Esophagus muscularis mucosa (tissue), 4 donors: Measurements from ENCODE around the gene PLEKHG7. TPM values are rescaled to one million over a fixed set of nuclear protein-coding genes. Genes with fewer than 3 reads are reported as not detected.
A peak's percentile ranks its signal among the peaks of the same experiment; 100 is the strongest.

Experiments
- DNase-seq: peaks from one replicate; pipeline ENCODE4 v3.0.0-alpha.2; 2017; ENCODE audit errors: extremely low spot score
- H3K27ac ChIP-seq, 4 donors: fragments of 200-600 bp; sonication (generic); replicated peaks in 1 of 4; 1 replicate in 3 of 4; 2 replicates in 1 of 4; pipeline ENCODE4 v1.5.1; 2016 to 2019; ENCODE audit warnings: mild to moderate bottlenecking in 1 of 4
- H3K27me3 ChIP-seq, 4 donors: fragments of 200-600 bp; sonication (generic); one replicate each; pipeline versions ENCODE4 v1.5.1 to v1.6.0; 2016 to 2019
- H3K36me3 ChIP-seq, 4 donors: fragments of 200-600 bp; sonication (generic); one replicate each; pipeline ENCODE4 v1.5.1; 2016 to 2019
- H3K4me1 ChIP-seq, 4 donors: fragments of 200-600 bp; sonication (generic); one replicate each; pipeline ENCODE4 v1.5.1; 2016 to 2019
- H3K4me3 ChIP-seq, 4 donors: fragments of 200-600 bp; sonication (generic); 1 replicate in 2 of 4; 2 replicates in 2 of 4; pipeline ENCODE4 v1.5.1; 2016 to 2019; ENCODE audit warnings: mild to moderate bottlenecking in 4 of 4, moderate library complexity in 1 of 4
- H3K9me3 ChIP-seq, 4 donors: fragments of 200-600 bp; sonication (generic); 1 replicate in 3 of 4; 2 replicates in 1 of 4; pipeline ENCODE4 v1.5.1; 2016 to 2019
- CTCF ChIP-seq, 3 experiments: fragments of 200-600 bp in 2 of 3; fragments of 450-650 bp in 1 of 3; sonication (generic) in 2 of 3; IDR thresholded peaks; one replicate each; pipeline ENCODE4 v1.5.1; 2017 to 2019; ENCODE audit warnings: antibody characterized with exemption in 3 of 3, mild to moderate bottlenecking in 2 of 3, moderate library complexity in 1 of 3
- EP300 ChIP-seq: sonication (generic); formaldehyde crosslinking; IDR thresholded peaks from one replicate; pipeline ENCODE4 v1.6.1; 2017; ENCODE audit warnings: antibody characterized with exemption
- POLR2A ChIP-seq: fragments of 450-650 bp; IDR thresholded peaks from one replicate; pipeline ENCODE4 v1.6.1; 2017; ENCODE audit warnings: antibody characterized with exemption, moderate library complexity, mild to moderate bottlenecking, low read depth
- POLR2AphosphoS5 ChIP-seq, 2 donors: sonication (generic); formaldehyde crosslinking; IDR thresholded peaks; one replicate each; pipeline ENCODE4 v1.6.1; 2017; ENCODE audit warnings: antibody characterized with exemption in 2 of 2
- WGBS: methylation state at CpG from one replicate; pipeline ENCODE4 v1.1.5; 2018; 5-methylcytosine and 5-hydroxymethylcytosine counted together
- intact Hi-C: fragments of 100-400 bp; cut with DNase I; formaldehyde crosslinking; loops from one replicate; pipeline ENCODE4 v1.15.1; 2023
- total RNA-seq, 4 donors: library from RNA; depleted of rRNA; stranded (reverse); fragments of >200 nt; gene quantifications; one replicate each; pipeline versions ENCODE4 v1.1.0 to v1.2.1, GENCODE V29; 2016

The PLEKHG7 gene
- total RNA-seq, 4 donors from 2014 or later, result not detected

- H3K27me3 ChIP-seq, result no peaks in the 10 kb centered on the region
- DNase-seq, result peak; percentile 87
- no peak overlapping the region for H3K27ac ChIP-seq
- no peaks in the 10 kb centered on the region for H3K9me3 ChIP-seq
- H3K36me3 ChIP-seq, result no peaks in the 10 kb centered on the region
- H3K4me3 ChIP-seq, result no peak overlapping the region
- intact Hi-C loops, result no loop called here
- 78% methylated on average over 6 of the region's 6 CpGs for WGBS
- peaks cover 8 to 21% (median 15%) of the 10 kb centered on the region in 4 donors for H3K4me1 ChIP-seq
- TF ChIP-seq POLR2A, result no peak
- no peak for TF ChIP-seq POLR2AphosphoS5 (IDR thresholded peaks at IDR 0.05)
- TF ChIP-seq EP300, result no peak
- no peak for TF ChIP-seq CTCF (IDR thresholded peaks at IDR 0.05)
Measured at GRCh38 chr12:92733181-92733580, 30.4 kb downstream of the PLEKHG7 start.

- peak; percentile 39 for DNase-seq
- Histone ChIP-seq H3K4me1 (peaks cover 8 to 21% (median 15%) of the 10 kb centered on the region in 4 donors), H3K36me3 (no peaks in the 10 kb centered on the region), H3K4me3 (no peak overlapping the region), H3K27me3 (no peaks in the 10 kb centered on the region), H3K27ac (no peak overlapping the region), H3K9me3 (no peaks in the 10 kb centered on the region)
- TF ChIP-seq POLR2AphosphoS5 (IDR thresholded peaks at IDR 0.05) (no peak), EP300 (no peak), POLR2A (no peak), CTCF (IDR thresholded peaks at IDR 0.05) (no peak)
- intact Hi-C loops, result no loop called here
- WGBS, result 52% methylated on average over 3 of the region's 3 CpGs
Measured at GRCh38 chr12:92733661-92734060, 30.9 kb downstream of the PLEKHG7 start.

GRCh38 chr12:92735131-92735721 lies 32.4 kb downstream of the PLEKHG7 start:
- Histone ChIP-seq H3K4me3 (no peak overlapping the region), H3K27ac (no peak overlapping the region), H3K27me3 (no peaks in the 10 kb centered on the region), H3K9me3 (no peaks in the 10 kb centered on the region), H3K36me3 (no peaks in the 10 kb centered on the region), H3K4me1 (peaks cover 8 to 21% (median 15%) of the 10 kb centered on the region in 4 donors)
- TF ChIP-seq POLR2AphosphoS5 (IDR thresholded peaks at IDR 0.05) (peak; percentile 30 to 34), POLR2A (no peak)
- intact Hi-C loops, result no loop called here
- DNase-seq, result peak; percentile 60
- WGBS, result 41% methylated on average over 3 of the region's 3 CpGs

- TF ChIP-seq POLR2A (no peak), EP300 (no peak), POLR2AphosphoS5 (IDR thresholded peaks at IDR 0.05) (no peak), CTCF (IDR thresholded peaks at IDR 0.05) (no peak)
- H3K4me3 ChIP-seq, result no peak overlapping the region
- peak; percentile 14 for DNase-seq
- no peaks in the 10 kb centered on the region for H3K9me3 ChIP-seq
- intact Hi-C loops, result no loop called here
- H3K27me3 ChIP-seq, result no peaks in the 10 kb centered on the region
- H3K36me3 ChIP-seq, result no peaks in the 10 kb centered on the region
- H3K27ac ChIP-seq, result no peak overlapping the region
- peaks cover 8 to 21% (median 15%) of the 10 kb centered on the region in 4 donors for H3K4me1 ChIP-seq
- WGBS, result 72% methylated on average over 6 of the region's 6 CpGs
Measured at GRCh38 chr12:92736605-92737004, 33.8 kb downstream of the PLEKHG7 start.

- no peak for TF ChIP-seq POLR2AphosphoS5 (IDR thresholded peaks at IDR 0.05)
- no peak for TF ChIP-seq EP300
- TF ChIP-seq CTCF (IDR thresholded peaks at IDR 0.05), result no peak
- TF ChIP-seq POLR2A, result no peak
- 89% methylated on average over 7 of the region's 7 CpGs for WGBS
Measured at GRCh38 chr12:92737855-92738850, 35.4 kb downstream of the PLEKHG7 start.

More at GRCh38 chr12:92737855-92738850, 35.4 kb downstream of the PLEKHG7 start:
- no peaks in the 10 kb centered on the region for H3K27me3 ChIP-seq
- H3K27ac ChIP-seq, result no peak overlapping the region
- no peaks in the 10 kb centered on the region for H3K9me3 ChIP-seq
- no peak overlapping the region for H3K4me3 ChIP-seq
- no peaks in the 10 kb centered on the region for H3K36me3 ChIP-seq
- peak; percentile 34 for DNase-seq
- peaks cover 8 to 18% (median 15%) of the 10 kb centered on the region in 4 donors for H3K4me1 ChIP-seq
- intact Hi-C loops, result no loop called here
